AG10803 (cell line): ENCODE results near the gene BRCA1.
"Not testable (repeated sequence)": the region's sequence is repeated elsewhere in the genome, so short reads cannot be mapped to it uniquely, and the experiment has no call there.

ENCODE experiments used
- DNase-seq: peaks from one replicate; pipeline ENCODE4 v3.0.0; 2010; ENCODE audit warnings: low read depth
- H3K4me3 ChIP-seq: 2 replicates; pipeline ENCODE4 v1.5.1; 2011; ENCODE audit warnings: mild to moderate bottlenecking, low read length, control low read depth
- CTCF ChIP-seq: conservative IDR thresholded peaks from 2 replicates; pipeline ENCODE4 v1.5.1; 2011; ENCODE audit warnings: mild to moderate bottlenecking, low read length, control low read depth, inconsistent platforms

Gene BRCA1

DNA sequence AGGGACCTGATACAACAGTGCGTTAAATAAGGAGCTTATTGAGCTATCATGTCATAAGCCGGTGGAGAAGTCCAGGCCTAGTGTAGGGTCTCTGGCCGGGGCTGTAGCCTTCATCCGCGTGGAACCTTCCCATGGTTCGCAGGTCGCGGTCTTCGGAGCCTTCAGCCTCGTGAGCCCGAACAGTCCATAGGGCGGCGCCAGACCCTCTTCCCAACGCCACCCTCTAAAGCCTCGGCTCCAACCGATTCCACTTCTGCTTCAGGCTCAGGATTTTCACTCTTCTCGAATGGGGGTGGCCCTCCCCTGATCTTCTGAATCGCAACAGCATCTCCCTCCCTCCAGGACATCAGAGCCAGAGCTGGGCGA is 10.3 kb upstream of the BRCA1 start:
- H3K4me3 ChIP-seq, result no peak overlapping the region
- DNase-seq, result no peak
- TF ChIP-seq CTCF, result no peak

- no peak for DNase-seq
- no peak overlapping the region for H3K4me3 ChIP-seq
- no peak for TF ChIP-seq CTCF
Observed at GRCh38 chr17:43134774-43135453, 9.8 kb upstream of the BRCA1 start.

- not testable (repeated sequence) for DNase-seq, H3K4me3 ChIP-seq
Observed at GRCh38 chr17:43133439-43133838, 8.3 kb upstream of the BRCA1 start.

DNA sequence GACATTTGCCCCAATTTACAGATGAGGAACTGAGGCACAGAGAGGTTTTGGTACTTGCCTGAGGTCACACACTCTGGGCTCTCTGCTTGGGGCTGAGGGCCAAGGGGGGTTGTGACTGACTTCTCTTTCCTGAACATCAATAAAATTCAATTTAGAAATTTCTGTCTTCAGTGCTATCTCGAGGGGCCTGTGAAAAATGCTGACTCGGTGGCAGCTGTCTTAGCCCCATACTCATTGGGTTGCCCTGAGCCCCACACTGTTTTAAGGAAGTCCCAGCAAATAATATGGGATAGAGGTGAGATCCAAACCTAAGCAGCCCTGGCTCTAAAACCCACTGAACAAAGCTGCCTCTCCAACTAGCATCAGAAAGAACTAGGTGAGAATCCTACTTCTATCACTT is 7.0 kb upstream of the BRCA1 start:
- TF ChIP-seq CTCF, result no peak
- no peak for DNase-seq
- H3K4me3 ChIP-seq, result no peak overlapping the region

DNA sequence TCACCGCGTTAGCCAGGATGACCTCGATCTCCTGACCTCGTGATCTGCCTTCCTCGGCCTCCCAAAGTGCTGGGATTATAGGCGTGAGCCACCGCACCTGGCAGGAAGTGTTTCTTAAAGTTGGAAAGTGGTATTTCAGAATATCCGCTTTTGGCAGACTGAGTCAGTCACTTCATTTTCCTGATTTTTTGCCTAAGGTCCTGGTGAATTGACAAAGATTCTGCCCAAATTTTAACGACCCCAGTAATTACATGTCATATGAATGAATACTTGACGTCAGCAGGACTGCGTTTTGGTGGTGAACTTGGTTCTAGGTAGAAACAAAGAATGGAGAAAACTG is 4.5 kb upstream of the BRCA1 start:
- H3K4me3 ChIP-seq, result no peak overlapping the region
- no peak for TF ChIP-seq CTCF
- no peak for DNase-seq

DNA sequence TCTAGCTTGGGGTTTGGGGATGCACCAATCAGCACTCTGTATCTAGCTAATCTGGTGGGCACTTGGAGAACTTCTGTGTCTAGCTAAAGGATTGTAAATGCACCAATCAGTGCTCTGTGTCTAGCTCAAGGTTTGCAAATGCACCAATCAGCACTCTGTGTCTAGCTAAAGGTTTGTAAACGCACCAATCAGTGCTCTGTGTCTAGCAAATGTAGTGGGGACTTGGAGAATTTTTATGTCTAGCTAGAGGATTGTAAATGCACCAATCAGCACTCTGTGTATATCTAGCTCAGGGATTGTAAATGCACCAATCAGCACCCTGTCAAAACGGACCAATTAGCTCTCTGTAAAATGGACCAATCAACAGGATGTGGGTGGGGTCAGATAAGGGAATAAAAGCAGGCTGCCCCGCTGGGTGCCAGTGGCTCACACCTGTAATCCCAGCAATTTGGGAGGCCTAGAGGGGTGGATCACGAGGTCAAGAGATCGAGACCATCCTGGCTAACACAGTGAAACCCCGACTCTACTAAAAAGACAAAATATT is 2.2 kb upstream of the BRCA1 start:
- H3K4me3 ChIP-seq, DNase-seq: not testable (repeated sequence)

DNA sequence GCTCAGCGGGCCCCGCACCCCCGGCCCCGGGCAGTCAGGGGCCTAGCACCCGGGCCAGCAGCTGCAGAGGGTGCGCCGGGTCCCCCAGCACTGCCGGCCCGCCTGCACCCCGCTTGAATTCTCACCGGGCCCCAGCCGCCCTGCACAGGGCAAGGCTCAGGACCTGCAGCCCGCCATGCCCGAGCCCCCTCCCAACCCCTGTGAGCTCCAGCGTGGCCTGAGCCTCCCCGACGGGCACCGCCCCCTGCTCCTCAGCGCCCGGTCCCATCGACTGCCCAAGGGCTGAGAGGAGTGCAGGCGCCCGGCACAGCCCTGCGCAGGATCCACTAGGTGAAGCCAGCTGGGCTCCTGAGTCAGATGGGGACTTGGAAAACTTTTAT is 1.7 kb upstream of the BRCA1 start:
- no peak for DNase-seq
- TF ChIP-seq CTCF, result no peak
- H3K4me3 ChIP-seq, result no peak overlapping the region

DNA sequence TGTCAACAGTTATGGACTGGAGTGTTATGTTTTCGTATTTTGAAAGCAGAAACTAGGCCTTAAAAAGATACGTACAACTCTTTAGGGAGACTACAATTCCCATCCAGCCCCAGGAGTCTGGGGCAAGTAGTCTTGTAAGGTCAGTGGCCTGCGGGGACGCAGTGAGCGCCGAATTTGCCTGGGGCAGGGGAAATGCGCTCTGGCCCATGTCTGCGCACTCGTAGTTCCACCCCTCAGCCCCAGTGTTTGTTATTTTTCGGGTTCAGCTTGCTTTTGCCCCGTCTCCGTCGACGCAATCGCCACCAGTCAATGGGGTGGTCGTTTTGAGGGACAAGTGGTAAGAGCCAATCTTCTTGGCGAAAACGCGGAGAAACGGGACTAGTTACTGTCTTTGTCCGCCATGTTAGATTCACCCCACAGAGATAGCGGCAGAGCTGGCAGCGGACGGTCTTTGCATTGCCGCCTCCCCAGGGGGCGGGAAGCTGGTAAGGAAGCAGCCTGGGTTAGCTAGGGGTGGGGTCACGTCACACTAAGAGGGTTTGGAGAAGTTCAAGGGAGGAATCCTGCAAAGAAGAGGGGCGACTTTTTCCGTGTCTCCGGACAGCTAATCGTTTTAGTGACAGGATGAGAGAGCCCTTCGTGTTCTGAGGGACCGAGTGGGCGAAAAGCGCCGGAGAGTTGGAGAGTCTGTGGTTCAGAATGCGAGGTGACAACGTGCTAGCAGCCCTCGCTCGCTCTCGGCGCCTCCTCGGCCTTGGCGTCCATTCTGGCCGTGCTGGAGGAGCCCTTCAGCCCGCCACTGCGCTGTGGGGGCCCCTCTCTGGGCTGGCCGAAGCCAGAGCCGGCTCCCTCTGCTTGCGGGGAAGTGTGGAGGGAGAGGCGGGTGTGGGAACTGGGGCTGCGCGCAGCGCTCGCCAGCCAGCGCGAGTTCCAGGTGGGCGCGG is 1.1 kb upstream of the BRCA1 start:
- H3K4me3 ChIP-seq, result peak overlapping the region; percentile 95
- no peak for TF ChIP-seq CTCF
- DNase-seq, result no peak
